NCI-H2171 treated with DMSO at 0.1 percent for 48 hours (cell line): ENCODE measurements around the gene TLX1.

ENCODE experiments used
- DNase-seq: peaks from one replicate; lab custom pipeline; 2025; lab: John Stamatoyannopoulos, UW

The TLX1 gene

DNA sequence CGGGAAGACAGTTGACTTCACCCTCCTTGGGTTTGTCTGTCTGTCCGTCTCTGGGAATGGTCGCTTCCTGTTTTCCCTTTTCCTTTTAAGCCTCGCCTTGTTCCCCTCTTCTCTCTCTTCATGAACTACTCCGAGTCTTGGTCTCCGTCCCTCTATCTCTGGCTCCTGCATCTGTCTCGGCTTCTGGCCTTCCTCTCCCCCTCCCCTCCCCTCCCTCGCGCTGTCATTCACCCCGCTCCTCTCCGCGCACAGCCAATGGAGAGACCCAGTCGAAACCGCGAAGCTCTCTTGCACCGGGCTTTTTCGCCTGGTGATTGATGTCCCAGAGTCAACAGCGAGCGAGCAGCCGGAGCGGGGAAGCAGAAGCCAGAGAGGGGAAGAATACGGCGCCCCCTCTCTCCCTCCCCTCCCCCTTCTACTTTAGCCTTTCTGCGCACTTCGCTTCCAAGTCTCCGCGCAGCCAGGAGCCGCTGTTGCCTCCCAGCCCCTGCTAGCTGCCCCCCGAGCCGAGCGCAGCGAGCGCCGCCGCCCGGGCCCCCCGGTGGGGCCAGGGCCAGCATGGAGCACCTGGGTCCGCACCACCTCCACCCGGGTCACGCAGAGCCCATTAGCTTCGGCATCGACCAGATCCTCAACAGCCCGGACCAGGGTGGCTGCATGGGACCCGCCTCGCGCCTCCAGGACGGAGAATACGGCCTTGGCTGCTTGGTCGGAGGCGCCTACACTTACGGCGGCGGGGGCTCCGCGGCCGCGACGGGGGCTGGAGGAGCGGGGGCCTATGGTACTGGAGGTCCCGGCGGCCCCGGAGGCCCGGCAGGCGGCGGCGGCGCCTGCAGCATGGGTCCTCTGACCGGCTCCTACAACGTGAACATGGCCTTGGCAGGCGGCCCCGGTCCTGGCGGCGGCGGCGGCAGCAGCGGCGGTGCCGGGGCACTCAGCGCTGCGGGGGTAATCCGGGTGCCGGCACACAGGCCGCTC, at the start of gene TLX1:
TLX1 (plus strand) TSS at position 317 of the 978 bp plus-strand sequence; CDS start at position 559, 242 bp downstream.
- peak; percentile 76 for DNase-seq

DNA sequence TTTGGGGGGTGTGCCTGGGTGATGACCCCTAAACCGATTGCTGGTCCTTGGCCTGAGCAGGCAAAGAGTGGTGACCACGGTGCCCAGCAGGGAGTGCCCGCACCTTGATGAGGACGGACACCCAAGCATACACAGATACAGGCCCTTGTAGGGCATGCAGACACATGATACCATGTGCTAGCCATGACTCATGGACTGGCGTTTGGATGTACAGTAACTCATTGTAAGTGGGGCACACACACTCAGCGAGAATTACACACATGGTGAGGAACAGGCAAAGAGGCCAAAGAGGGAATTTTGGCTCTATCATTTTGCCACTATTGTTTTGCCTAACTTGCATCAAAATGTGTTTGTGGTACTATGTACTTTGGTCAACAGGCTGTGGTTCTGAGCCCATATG, 45.3 kb upstream of the TLX1 start:
- no peak for DNase-seq

GRCh38 chr10:101087376-101087775, 43.7 kb upstream of the TLX1 start:
- no peak for DNase-seq

- no peak for DNase-seq
These were observed 43.1 kb upstream of the TLX1 start for GRCh38 chr10:101087965-101088364.

GRCh38 chr10:101089520-101090299, 41.4 kb upstream of the TLX1 start:
- no peak for DNase-seq

- no peak for DNase-seq
These were observed 40.5 kb upstream of the TLX1 start for GRCh38 chr10:101090597-101090996.

DNA sequence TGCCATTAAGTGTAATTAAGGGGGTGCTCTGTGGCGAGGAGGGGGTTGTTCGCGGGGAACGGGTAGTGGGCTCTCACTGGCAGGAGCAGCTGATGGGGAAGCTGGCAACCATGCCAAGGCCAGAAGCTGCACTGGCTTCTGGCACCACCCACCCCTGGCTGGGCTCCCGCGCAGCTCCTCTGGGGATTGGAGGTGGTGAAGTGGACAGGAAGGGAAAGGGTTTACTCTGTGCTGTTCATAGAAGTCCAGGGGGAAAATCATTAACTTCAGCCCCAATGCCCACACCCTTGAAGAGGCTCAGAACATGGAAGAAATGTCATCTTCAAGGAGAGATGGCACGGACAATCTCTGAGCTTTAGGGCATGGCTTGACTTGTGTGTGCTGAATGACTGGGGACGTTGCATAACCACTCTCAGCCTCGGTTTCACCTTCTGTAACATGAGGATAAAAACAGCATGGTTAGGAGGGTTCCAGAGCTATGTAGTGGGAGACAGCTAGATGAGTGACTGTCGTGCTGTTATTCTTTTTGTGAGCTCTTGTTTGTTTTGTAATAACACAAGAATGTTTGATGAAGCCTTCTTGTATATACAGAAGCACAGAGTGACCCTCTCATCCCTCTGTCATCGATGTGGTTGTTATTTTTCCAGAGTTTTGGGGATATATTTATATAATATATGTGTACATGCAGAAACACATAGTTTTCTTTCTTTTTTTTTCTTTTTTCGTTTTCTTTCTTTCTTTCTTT, 39.4 kb upstream of the TLX1 start:
- DNase-seq = no peak

GRCh38 chr10:101092881-101093354, 38.2 kb upstream of the TLX1 start:
- DNase-seq = no peak

DNA sequence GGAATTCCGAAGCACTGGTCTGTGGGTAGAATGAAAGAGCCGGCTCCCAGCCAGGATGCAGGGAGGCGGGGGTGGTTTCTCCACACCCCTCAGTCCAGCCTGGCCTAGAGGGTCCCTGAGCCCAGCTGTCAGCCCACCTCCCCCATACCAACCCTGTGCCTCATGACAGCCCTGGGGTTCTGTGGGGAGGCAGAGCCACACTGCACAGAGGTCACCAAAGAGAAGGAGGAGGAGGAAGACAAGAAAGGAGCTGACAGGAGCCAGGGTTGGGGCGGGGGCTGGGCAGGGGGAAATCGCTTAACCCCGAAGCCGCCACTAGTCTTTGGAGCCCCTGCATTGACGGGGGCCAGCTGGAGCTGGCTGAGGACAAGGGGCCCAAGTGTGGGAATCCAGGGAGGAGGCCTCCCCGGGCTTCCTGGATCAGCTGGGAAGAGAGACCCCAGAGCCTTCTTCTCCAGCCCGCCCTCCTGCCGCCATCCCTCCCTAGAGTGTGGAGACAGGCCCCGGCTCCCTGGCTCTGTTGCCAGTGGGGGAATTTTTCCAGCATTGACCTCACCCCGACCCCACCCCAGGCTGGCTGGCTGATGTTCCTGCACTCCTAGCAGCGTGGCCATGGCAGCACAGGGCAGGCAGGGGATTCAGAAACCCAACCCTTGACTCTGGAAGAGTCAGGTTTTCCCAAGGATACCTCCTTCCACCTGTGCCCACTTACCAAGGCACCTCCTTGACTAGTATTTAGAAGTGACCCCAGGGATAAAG, 36.8 kb upstream of the TLX1 start:
- no peak for DNase-seq

GRCh38 chr10:101095004-101095403, 36.1 kb upstream of the TLX1 start:
- DNase-seq = no peak

- DNase-seq = peak; percentile 38
These were observed 35.4 kb upstream of the TLX1 start for GRCh38 chr10:101095550-101096213.

GRCh38 chr10:101096378-101096777, 34.7 kb upstream of the TLX1 start:
- no peak for DNase-seq

GRCh38 chr10:101097881-101098280, 33.2 kb upstream of the TLX1 start:
- no peak for DNase-seq

DNA sequence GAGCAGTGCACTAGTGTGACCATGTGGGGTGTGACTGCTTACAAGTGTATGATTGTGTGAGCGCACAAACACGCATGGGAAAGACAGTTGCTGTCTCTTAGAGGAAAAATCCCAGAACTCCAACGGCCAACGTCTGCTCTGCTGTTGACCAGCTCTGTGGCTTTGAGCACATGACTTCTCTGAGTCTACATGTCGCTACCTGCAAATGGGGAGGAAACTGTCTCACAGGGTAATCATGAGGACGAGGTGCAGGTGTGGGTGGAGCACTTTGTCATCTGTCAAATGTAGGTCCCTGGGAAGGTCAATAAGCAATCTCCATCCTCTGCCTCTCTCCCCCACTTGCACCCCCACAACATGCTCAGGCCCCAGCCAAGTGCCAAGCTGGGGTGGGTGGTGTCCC, 31.2 kb upstream of the TLX1 start:
- DNase-seq = no peak

DNA sequence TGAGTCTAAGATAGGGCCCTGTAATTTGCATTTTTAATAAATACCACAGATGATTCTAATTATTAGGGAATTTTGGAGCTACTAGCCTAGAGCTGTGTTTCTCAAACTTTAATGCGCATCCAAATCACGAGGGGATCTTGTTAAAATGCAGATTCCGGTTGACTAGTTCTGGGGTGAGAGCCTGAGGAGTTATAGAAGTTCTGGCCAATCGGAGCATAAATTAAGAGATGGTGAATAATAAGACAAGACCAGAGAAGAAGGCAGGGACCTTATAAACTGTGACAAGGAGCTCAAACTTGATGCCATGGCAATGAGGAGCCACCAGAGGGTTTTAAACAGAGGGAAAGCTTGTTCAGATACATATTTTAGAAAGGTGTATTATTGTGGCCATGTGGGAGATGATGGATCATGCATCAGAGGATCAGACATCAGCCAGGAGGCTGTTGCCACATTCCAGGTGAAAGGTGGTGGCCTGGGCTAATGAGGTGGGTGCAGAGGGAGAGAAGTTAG, 29.7 kb upstream of the TLX1 start:
- no peak for DNase-seq

- no peak for DNase-seq
These were observed 27.7 kb upstream of the TLX1 start for GRCh38 chr10:101103430-101103829.

DNA sequence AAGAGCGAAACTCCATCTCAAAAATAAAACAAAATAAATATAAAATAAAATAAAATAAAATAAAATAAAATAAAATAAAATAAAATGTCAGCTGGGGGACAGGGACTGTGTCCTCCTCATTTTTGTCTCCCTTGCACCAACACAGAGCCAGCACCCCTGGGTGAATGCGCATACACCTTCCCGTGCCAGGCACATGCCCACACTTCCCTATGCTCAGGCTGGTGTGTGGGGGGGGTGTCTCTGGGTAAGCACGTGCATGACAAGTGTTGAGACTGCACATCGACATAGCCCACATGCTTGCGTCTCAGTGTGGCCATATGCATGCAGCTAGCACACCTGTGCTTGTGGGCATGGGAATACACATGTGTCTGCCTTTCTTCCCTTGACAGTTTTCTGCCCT, 24.7 kb upstream of the TLX1 start:
- no peak for DNase-seq

DNA sequence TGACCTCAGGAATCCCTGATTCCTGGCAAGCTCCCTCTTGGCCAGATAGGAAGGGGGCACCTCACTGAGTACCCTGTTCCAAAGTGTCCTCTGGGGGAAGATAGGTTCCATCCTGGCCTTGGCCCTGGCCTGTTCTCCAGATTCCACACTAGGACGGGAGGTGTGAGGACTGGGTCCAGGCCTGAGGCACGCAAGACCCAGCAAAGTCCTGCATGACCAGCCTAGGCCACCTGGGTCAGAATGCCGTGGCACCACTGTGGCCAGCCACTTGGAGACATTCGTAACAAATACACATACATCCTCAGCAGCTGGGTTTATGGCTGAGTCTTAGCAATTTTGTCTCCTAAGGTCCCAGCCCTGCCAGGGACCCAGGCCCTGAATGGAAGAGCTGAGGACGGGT, 23.3 kb upstream of the TLX1 start:
- no peak for DNase-seq

GRCh38 chr10:101110856-101111523, 20.1 kb upstream of the TLX1 start:
- DNase-seq = no peak

DNA sequence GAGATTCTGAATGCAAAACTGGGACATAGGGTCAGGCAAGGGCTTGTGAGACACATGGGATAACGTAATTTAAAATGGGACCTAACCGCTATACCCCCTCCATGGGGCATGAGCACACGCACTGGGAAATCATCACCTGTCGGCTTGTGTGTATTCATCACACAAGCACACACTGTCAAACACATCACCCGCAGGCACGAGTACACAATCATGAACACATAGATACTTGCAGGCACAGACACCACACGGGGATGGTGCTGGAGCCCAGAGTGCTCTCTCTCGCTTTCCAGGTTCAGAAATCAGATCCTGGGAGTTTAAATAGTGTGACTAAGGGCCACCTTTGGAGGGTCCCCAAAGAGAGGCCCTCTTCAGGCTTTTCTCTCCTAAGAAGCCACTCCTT, 19.6 kb upstream of the TLX1 start:
- DNase-seq = no peak
